Stomach (tissue), 4 donors: ENCODE measurements around the gene NCAPG2.

Experiments
- POLR2A ChIP-seq, 4 donors: fragments of 450-650 bp; IDR thresholded peaks; one replicate each; pipeline ENCODE4 v1.6.1; 2016; ENCODE audit warnings: antibody characterized with exemption in 4 of 4, control low read depth in 2 of 4, mild to moderate bottlenecking in 1 of 4, moderate library complexity in 1 of 4
- POLR2AphosphoS5 ChIP-seq, 3 donors: sonication (generic); formaldehyde crosslinking; IDR thresholded peaks; one replicate each; pipeline ENCODE4 v1.6.1; 2016; ENCODE audit warnings: antibody characterized with exemption in 3 of 3
- TF ChIP-seq, protein P1 (sequence below), 7 experiments: fragments of 450-650 bp in 4 of 7; fragments of 200-600 bp in 3 of 7; sonication (generic) in 3 of 7; IDR thresholded peaks; one replicate each; pipeline ENCODE4 v1.5.1; 2016 to 2019; ENCODE audit warnings: antibody characterized with exemption in 7 of 7, control low read depth in 2 of 7, mild to moderate bottlenecking in 1 of 7

DNA sequence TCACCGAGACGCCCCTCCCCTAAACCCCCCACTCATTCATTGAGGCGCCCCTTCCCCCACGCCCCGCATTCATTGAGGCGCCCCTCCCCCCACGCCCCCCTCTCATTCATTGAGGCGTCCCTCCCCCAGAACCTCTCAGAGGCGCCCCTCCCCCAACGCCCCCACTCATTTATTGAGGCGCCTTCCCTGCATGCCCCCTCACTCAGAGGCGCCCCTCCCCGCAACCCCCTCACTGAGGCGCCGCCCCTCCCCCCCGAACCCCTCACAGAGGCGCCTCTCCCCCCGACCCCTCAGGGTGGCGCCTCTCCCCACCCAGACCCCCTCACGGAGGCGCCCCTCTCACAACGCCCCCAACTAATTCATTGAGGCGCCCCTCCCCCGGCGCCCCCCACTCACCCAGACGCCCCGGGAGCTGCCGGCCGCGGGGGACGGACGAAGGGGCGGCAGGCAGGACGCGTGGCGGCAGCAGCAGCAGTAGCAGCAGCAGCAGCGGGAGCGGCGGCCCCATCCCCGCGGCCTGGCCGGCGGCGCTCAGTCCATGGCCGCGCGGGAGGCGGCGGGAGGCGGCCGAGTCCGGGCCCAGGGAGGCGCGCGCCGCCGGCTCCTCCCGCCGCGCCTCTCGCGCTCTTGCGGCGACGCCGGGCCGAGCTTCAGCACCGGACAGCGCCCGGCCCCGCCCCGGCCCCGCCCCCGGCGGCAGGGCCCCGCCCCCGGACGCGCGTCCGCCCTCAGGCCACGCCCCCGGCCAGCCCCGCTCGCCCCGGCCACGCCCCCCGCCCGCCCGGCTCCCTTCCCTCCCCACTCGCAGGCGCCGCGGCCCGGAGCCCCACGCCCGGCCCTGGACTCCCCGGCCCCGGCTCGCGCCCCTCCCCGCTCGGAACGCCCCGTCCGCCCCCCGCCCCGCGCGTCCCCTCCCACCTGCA lies 117.2 kb downstream of the NCAPG2 start, which contains the start of gene PTPRN2:
- TF ChIP-seq, protein P1, sequence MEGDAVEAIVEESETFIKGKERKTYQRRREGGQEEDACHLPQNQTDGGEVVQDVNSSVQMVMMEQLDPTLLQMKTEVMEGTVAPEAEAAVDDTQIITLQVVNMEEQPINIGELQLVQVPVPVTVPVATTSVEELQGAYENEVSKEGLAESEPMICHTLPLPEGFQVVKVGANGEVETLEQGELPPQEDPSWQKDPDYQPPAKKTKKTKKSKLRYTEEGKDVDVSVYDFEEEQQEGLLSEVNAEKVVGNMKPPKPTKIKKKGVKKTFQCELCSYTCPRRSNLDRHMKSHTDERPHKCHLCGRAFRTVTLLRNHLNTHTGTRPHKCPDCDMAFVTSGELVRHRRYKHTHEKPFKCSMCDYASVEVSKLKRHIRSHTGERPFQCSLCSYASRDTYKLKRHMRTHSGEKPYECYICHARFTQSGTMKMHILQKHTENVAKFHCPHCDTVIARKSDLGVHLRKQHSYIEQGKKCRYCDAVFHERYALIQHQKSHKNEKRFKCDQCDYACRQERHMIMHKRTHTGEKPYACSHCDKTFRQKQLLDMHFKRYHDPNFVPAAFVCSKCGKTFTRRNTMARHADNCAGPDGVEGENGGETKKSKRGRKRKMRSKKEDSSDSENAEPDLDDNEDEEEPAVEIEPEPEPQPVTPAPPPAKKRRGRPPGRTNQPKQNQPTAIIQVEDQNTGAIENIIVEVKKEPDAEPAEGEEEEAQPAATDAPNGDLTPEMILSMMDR (IDR thresholded peaks at IDR 0.05) = no peak
- TF ChIP-seq POLR2A (IDR thresholded peaks at IDR 0.05) = no peak
- TF ChIP-seq POLR2AphosphoS5 (IDR thresholded peaks at IDR 0.05) = no peak
